ENCODE results near the gene CMIP. TPM values are rescaled to one million over a fixed set of nuclear protein-coding genes. Genes with fewer than 3 reads are reported as not detected.

The CMIP gene
- total RNA-seq, 1 experiment from 2014 or later = 48.2 TPM

GRCh38 chr16:81730090-81731051 lies 285.8 kb downstream of the CMIP start:
- no peak overlapping the region for H3K27ac ChIP-seq (ENCODE audit: insufficient read length, low read depth, low read length)
- WGBS (ENCODE audit: extremely low coverage, insufficient read length, low lambda C conversion rate) = no CpG with 5 or more reads among the region's 47 CpGs
- no peaks in the 10 kb centered on the region for H3K36me3 Mint-ChIP-seq (ENCODE audit: insufficient read depth in 1 of 3, low read depth in 3 of 3)

More at GRCh38 chr16:81730090-81731051, 285.8 kb downstream of the CMIP start:
- peak overlapping the region; percentile 49 for H3K4me2 ChIP-seq (ENCODE audit: insufficient read depth, insufficient read length, low read length)
- H3K27ac Mint-ChIP-seq = peak overlapping the region; percentile 84 to 93 (median 88)
- peak overlapping the region; percentile 49 to 73 for H3K4me3 Mint-ChIP-seq
- H4K20me1 ChIP-seq (ENCODE audit: control insufficient read depth, insufficient read depth, insufficient read length) = no peaks in the 10 kb centered on the region
- H3T11ph ChIP-seq (ENCODE audit: low read length) = no peak overlapping the region
- no peak overlapping the region for H2BK15ac ChIP-seq (ENCODE audit: low read depth, low read length)
- H3K79me2 ChIP-seq (ENCODE audit: insufficient read depth, low read length) = no peaks in the 10 kb centered on the region
- no peaks in the 10 kb centered on the region for H3K9me3 ChIP-seq (ENCODE audit: control insufficient read depth, low read depth, low read length)
- H4K8ac ChIP-seq (replicated peaks; ENCODE audit: insufficient read length, low read depth, low read length) = no peak overlapping the region
- H2BK120ac ChIP-seq (ENCODE audit: low read depth, low read length, poor library complexity, severe bottlenecking) = no peak overlapping the region
- H3K9ac ChIP-seq (ENCODE audit: extremely low read depth, insufficient read length, low read length) = no peak overlapping the region
- H2AK5ac ChIP-seq (ENCODE audit: insufficient read length, low read length) = no peak overlapping the region
- no peaks in the 10 kb centered on the region; the same call in 1 of the 2 replicates for H3K4me1 ChIP-seq (ENCODE audit: insufficient read depth, low read length)
- H2BK12ac ChIP-seq (ENCODE audit: insufficient read length, low read depth, low read length) = no peak overlapping the region
- H4K91ac ChIP-seq (ENCODE audit: insufficient read length, low read depth, low read length) = no peak overlapping the region
- H3K23me2 ChIP-seq (ENCODE audit: insufficient read length, low read depth, low read length, poor library complexity, severe bottlenecking) = peaks cover 3% of the 10 kb centered on the region
- no peak overlapping the region for H3K56ac ChIP-seq (ENCODE audit: insufficient read length, low read depth, low read length)
- no peaks in the 10 kb centered on the region for H3K79me1 ChIP-seq (ENCODE audit: insufficient read depth, low read depth, low read length, poor library complexity, severe bottlenecking)
- H2BK20ac ChIP-seq (ENCODE audit: low read depth, low read length, poor library complexity, severe bottlenecking) = no peak overlapping the region
- H3K9me3 Mint-ChIP-seq = peaks cover 0 to 4% of the 10 kb centered on the region in 2 experiments; a peak in 2 of 5 replicates
- peaks cover 26 to 32% of the 10 kb centered on the region in 2 experiments for H3K4me1 Mint-ChIP-seq
- peak overlapping the region; percentile 80 for H3K18ac ChIP-seq (ENCODE audit: insufficient read length, low read depth, low read length)
- peak; percentile 100 for DNase-seq
- no peak overlapping the region for H2AFZ ChIP-seq (ENCODE audit: low read length)
- no peak overlapping the region for H4K5ac ChIP-seq (ENCODE audit: insufficient read length, low read depth, low read length)
- peak overlapping the region; percentile 79 for H3K14ac ChIP-seq (ENCODE audit: insufficient read depth, low read length)
- H3K4ac ChIP-seq (ENCODE audit: low read depth, low read length) = no peak overlapping the region
- no peak overlapping the region for H2BK5ac ChIP-seq (ENCODE audit: insufficient read length, low read length)
- peaks cover 4% of the 10 kb centered on the region for H3K27me3 Mint-ChIP-seq (ENCODE audit: low read depth)
- H3K27me3 ChIP-seq (ENCODE audit: insufficient read depth, low read length) = no peaks in the 10 kb centered on the region
- H3K23ac ChIP-seq (ENCODE audit: insufficient read length, low read depth, low read length) = no peak overlapping the region
- peak; percentile 91 for TF ChIP-seq CTCF (conservative IDR thresholded peaks at IDR 0.05)

All from H9 (cell line).